ENCODE data around the gene KLK13. TPM values are rescaled to one million over a fixed set of nuclear protein-coding genes. Genes with fewer than 3 reads are reported as not detected.

Gene KLK13
- total and polyA plus RNA-seq, 7 experiments from 2014 or later, result not detected

DNA sequence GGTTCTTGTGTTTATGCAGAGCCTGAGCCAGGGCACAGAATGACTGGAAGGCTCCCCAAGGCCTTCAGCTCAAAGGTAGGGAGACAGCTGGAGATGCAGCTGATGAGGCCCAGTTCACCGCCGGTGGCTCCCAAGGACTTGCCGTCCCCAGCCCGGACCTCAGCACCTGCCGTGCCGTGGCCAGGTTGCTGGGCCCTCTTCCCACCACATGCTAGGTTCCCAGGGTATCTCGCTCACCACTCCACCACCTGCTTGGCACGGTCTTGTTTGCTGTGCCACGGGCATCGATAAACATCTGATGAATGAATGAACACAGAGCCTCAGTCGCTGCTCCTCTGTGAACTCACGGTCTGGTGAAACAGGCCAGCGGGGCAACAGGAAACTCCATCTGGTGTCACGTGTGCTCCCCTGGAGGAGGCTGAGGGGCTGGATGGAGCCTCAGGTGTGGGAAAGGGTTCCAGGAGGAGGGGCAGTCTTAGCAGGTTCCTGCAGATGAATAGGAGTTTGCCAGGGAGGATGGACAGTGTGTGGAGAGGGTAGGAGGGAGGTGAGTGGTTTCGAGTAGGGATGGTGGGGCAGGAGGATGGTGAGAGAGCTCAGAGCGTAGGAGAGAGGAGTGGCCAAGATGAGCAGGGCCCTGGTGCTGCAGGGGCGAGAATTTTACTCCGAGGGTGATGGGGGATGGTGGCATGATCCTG is 21.4 kb upstream of the KLK13 start:
- Histone ChIP-seq H3K4me3 (ENCODE audit: low read length) (no peak overlapping the region), H3K36me3 (ENCODE audit: control insufficient read depth in 2 of 3, insufficient read depth in 3 of 3, low read length in 3 of 3) (no peaks in the 10 kb centered on the region), H3K9me3 (ENCODE audit: control insufficient read depth in 2 of 3, low read length in 3 of 3) (no peaks in the 10 kb centered on the region), H3K4me1 (ENCODE audit: control insufficient read depth in 2 of 2, insufficient read depth in 2 of 2, low read length in 2 of 2) (no peaks in the 10 kb centered on the region), H3K27ac (ENCODE audit: low read depth, low read length) (no peak overlapping the region), H3K27me3 (ENCODE audit: control insufficient read depth in 2 of 2, insufficient read depth in 2 of 2, low read length in 2 of 2) (no peaks in the 10 kb centered on the region)
- H3K36me3 Mint-ChIP-seq, result peaks cover 0 to 8% (median 0%) of the 10 kb centered on the region in 5 donors
- ATAC-seq (no peak), DNase-seq (no peak)
- H3K9me3 Mint-ChIP-seq, result peaks cover 0 to 2% (median 0%) of the 10 kb centered on the region in 11 donors
- H3K27me3 Mint-ChIP-seq, result peaks cover 0 to 20% (median 12%) of the 10 kb centered on the region in 5 donors
- H3K4me1 Mint-ChIP-seq, result peaks cover 0 to 14% (median 0%) of the 10 kb centered on the region in 7 donors
- H3K27ac Mint-ChIP-seq, result no peak overlapping the region
- no peak overlapping the region for H3K4me3 Mint-ChIP-seq
- intact Hi-C loops (cut with micrococcal nuclease), result no loop called here
- CTCF ChIA-PET, result no interaction called here
- POLR2A ChIA-PET, result no interaction called here

DNA sequence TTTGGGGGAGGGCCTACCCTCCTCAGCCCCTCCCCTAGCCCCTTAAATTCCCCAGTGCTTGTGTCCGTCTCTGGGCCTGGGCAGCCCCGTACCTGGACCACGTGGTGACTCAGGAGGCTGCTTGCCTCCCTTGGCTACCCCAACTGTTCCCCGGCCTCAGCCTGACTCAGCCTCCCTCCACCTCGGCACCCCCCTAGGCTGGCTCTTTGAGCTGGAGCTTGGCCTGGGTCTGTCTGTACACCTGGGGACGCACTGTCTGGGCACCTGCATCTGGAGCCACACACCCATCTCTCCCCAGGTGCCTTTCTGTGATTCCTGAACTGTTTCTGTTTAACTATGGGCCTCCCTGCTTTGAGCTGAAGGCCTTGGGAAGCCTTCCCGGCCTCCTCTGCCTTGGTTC is 19.6 kb upstream of the KLK13 start:
- ATAC-seq (no peak), DNase-seq (no peak)
- Mint-ChIP-seq H3K36me3 (peaks cover 0 to 8% (median 0%) of the 10 kb centered on the region in 5 donors), H3K4me3 (no peak overlapping the region), H3K27ac (peak overlapping the region in 1 of 9 donors; percentile 84), H3K27me3 (peaks cover 0 to 20% (median 12%) of the 10 kb centered on the region in 5 donors), H3K4me1 (peaks cover 0 to 14% (median 0%) of the 10 kb centered on the region in 7 donors), H3K9me3 (peaks cover 0 to 2% (median 0%) of the 10 kb centered on the region in 11 donors)
- Histone ChIP-seq H3K4me3 (ENCODE audit: low read length) (no peak overlapping the region), H3K27me3 (ENCODE audit: control insufficient read depth in 2 of 2, insufficient read depth in 2 of 2, low read length in 2 of 2) (no peaks in the 10 kb centered on the region), H3K36me3 (ENCODE audit: control insufficient read depth in 2 of 3, insufficient read depth in 3 of 3, low read length in 3 of 3) (no peaks in the 10 kb centered on the region), H3K4me1 (ENCODE audit: control insufficient read depth in 2 of 2, insufficient read depth in 2 of 2, low read length in 2 of 2) (no peaks in the 10 kb centered on the region), H3K9me3 (ENCODE audit: control insufficient read depth in 2 of 3, low read length in 3 of 3) (no peaks in the 10 kb centered on the region), H3K27ac (ENCODE audit: low read depth, low read length) (no peak overlapping the region)
- intact Hi-C loops (cut with micrococcal nuclease), result no loop called here
- ChIA-PET POLR2A (no interaction called here), CTCF (no interaction called here)

DNA sequence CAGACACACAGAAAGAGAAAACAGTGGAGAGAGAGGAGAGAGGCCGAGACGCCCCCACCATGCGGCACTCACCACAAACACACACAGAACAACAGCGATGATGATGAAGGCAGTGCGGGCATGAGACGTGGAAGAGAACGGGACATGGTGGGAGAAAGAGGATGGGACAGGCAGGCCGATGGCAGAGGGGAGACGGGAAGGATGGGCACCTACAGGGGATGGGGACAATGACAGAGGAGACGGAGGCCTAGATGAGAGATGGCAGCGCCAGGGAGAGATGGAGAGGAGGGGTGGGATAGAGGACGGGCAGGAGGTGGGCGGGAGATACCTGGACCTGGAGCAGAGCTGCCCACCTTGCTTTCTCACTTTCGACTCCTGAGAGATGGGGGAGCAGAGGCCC is 18.9 kb upstream of the KLK13 start:
- Histone ChIP-seq H3K4me1 (ENCODE audit: control insufficient read depth in 2 of 2, insufficient read depth in 2 of 2, low read length in 2 of 2) (no peaks in the 10 kb centered on the region), H3K9me3 (ENCODE audit: control insufficient read depth in 2 of 3, low read length in 3 of 3) (no peaks in the 10 kb centered on the region), H3K4me3 (ENCODE audit: low read length) (no peak overlapping the region), H3K36me3 (ENCODE audit: control insufficient read depth in 2 of 3, insufficient read depth in 3 of 3, low read length in 3 of 3) (no peaks in the 10 kb centered on the region), H3K27me3 (ENCODE audit: control insufficient read depth in 2 of 2, insufficient read depth in 2 of 2, low read length in 2 of 2) (no peaks in the 10 kb centered on the region), H3K27ac (ENCODE audit: low read depth, low read length) (no peak overlapping the region)
- peaks cover 0 to 20% (median 12%) of the 10 kb centered on the region in 5 donors for H3K27me3 Mint-ChIP-seq
- no peak for DNase-seq
- ChIA-PET POLR2A (no interaction called here), CTCF (no interaction called here)
- no peak overlapping the region for H3K27ac Mint-ChIP-seq
- no peak for ATAC-seq
- H3K9me3 Mint-ChIP-seq, result peaks cover 0 to 2% (median 0%) of the 10 kb centered on the region in 11 donors
- peaks cover 0 to 4% (median 0%) of the 10 kb centered on the region in 5 donors for H3K36me3 Mint-ChIP-seq
- H3K4me1 Mint-ChIP-seq, result peaks cover 0 to 14% (median 0%) of the 10 kb centered on the region in 7 donors
- H3K4me3 Mint-ChIP-seq, result no peak overlapping the region
- intact Hi-C loops (cut with micrococcal nuclease), result no loop called here

DNA sequence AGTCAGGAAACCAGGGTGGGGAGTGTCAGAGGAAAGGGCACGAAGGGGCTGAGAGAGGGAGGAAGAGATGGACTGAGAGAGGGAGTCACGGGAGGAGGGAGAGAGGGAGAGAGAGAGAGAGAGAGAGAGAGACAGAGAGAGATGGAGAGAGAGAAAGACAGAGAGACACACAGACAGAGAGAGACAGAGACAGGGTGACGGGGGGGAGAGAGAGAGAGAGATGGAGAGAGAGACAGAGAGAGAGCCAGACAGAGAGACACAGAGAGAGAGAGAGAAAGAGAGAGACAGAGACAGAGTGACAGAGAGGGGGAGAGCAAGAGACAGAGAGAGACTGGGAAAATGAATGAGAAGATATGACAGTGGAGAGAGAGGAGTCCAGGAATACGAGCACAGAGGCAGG is 18.3 kb upstream of the KLK13 start:
- ChIA-PET POLR2A (no interaction called here), CTCF (no interaction called here)
- Histone ChIP-seq H3K9me3 (ENCODE audit: control insufficient read depth in 2 of 3, low read length in 3 of 3) (no peaks in the 10 kb centered on the region), H3K27me3 (ENCODE audit: control insufficient read depth in 2 of 2, insufficient read depth in 2 of 2, low read length in 2 of 2) (no peaks in the 10 kb centered on the region), H3K36me3 (ENCODE audit: control insufficient read depth in 2 of 3, insufficient read depth in 3 of 3, low read length in 3 of 3) (no peaks in the 10 kb centered on the region), H3K4me3 (ENCODE audit: low read length) (no peak overlapping the region), H3K4me1 (ENCODE audit: control insufficient read depth in 2 of 2, insufficient read depth in 2 of 2, low read length in 2 of 2) (no peaks in the 10 kb centered on the region), H3K27ac (ENCODE audit: low read depth, low read length) (no peak overlapping the region)
- Mint-ChIP-seq H3K4me3 (no peak overlapping the region), H3K27me3 (peaks cover 0 to 20% (median 12%) of the 10 kb centered on the region in 5 donors), H3K9me3 (peaks cover 0 to 2% (median 0%) of the 10 kb centered on the region in 11 donors), H3K27ac (no peak overlapping the region), H3K36me3 (peaks cover 0 to 7% (median 0%) of the 10 kb centered on the region in 5 donors), H3K4me1 (peaks cover 0 to 14% (median 0%) of the 10 kb centered on the region in 7 donors)
- ATAC-seq, result no peak
- no peak for DNase-seq
- intact Hi-C loops (cut with micrococcal nuclease), result no loop called here

- H3K9me3 Mint-ChIP-seq, result peaks cover 0 to 2% (median 0%) of the 10 kb centered on the region in 11 donors
- no peak for DNase-seq
- peaks cover 0 to 8% (median 0%) of the 10 kb centered on the region in 5 donors for H3K36me3 Mint-ChIP-seq
- H3K27ac Mint-ChIP-seq, result no peak within 1 kb of the TSS
- CTCF ChIA-PET, result no interaction called here
- no peak for ATAC-seq
- intact Hi-C loops (cut with micrococcal nuclease), result no loop called here
- H3K4me1 Mint-ChIP-seq, result peaks cover 0 to 14% (median 0%) of the 10 kb centered on the region in 7 donors
- POLR2A ChIA-PET, result no interaction called here
- Histone ChIP-seq H3K27ac (ENCODE audit: low read depth, low read length) (no peak within 1 kb of the TSS), H3K36me3 (ENCODE audit: control insufficient read depth in 2 of 3, insufficient read depth in 3 of 3, low read length in 3 of 3) (no peaks in the 10 kb centered on the region), H3K4me1 (ENCODE audit: control insufficient read depth in 2 of 2, insufficient read depth in 2 of 2, low read length in 2 of 2) (no peaks in the 10 kb centered on the region), H3K9me3 (ENCODE audit: control insufficient read depth in 2 of 3, low read length in 3 of 3) (no peaks in the 10 kb centered on the region), H3K27me3 (ENCODE audit: control insufficient read depth in 2 of 2, insufficient read depth in 2 of 2, low read length in 2 of 2) (no peaks in the 10 kb centered on the region), H3K4me3 (ENCODE audit: low read length) (no peak within 1 kb of the TSS)
- no peak within 1 kb of the TSS for H3K4me3 Mint-ChIP-seq
- H3K27me3 Mint-ChIP-seq, result peaks cover 0 to 20% (median 12%) of the 10 kb centered on the region in 5 donors
These were observed 17.7 kb upstream of the KLK13 start, which contains the start of gene KLK14 for GRCh38 chr19:51082611-51083010. Gene KLK14 (minus strand): TSS chr19:51082887. CDS start chr19:51082614, 273 bp downstream.

- H3K36me3 ChIP-seq (ENCODE audit: control insufficient read depth in 2 of 3, insufficient read depth in 3 of 3, low read length in 3 of 3), result no peaks in the 10 kb centered on the region
- intact Hi-C loops (cut with micrococcal nuclease), result no loop called here
- ATAC-seq (no peak), DNase-seq (no peak)
- peaks cover 0 to 2% (median 0%) of the 10 kb centered on the region in 11 donors for H3K9me3 Mint-ChIP-seq
- peaks cover 0 to 14% (median 0%) of the 10 kb centered on the region in 7 donors for H3K4me1 Mint-ChIP-seq
- H3K36me3 Mint-ChIP-seq, result peaks cover 0 to 8% (median 0%) of the 10 kb centered on the region in 5 donors
- ChIA-PET POLR2A (no interaction called here), CTCF (interaction anchor here (0.6 kb wide), 1 partner anchor 10 kb away, joined by 3 read pairs; no protein-coding TSS in a partner anchor)
- H3K27ac ChIP-seq (ENCODE audit: low read depth, low read length), result no peak overlapping the region
- H3K4me3 Mint-ChIP-seq, result no peak overlapping the region
- no peaks in the 10 kb centered on the region for H3K9me3 ChIP-seq (ENCODE audit: control insufficient read depth in 2 of 3, low read length in 3 of 3)
- H3K27me3 Mint-ChIP-seq, result peaks cover 0 to 21% (median 12%) of the 10 kb centered on the region in 5 donors
- H3K4me1 ChIP-seq (ENCODE audit: control insufficient read depth in 2 of 2, insufficient read depth in 2 of 2, low read length in 2 of 2), result no peaks in the 10 kb centered on the region
- H3K4me3 ChIP-seq (ENCODE audit: low read length), result no peak overlapping the region
- no peak overlapping the region for H3K27ac Mint-ChIP-seq
- H3K27me3 ChIP-seq (ENCODE audit: control insufficient read depth in 2 of 2, insufficient read depth in 2 of 2, low read length in 2 of 2), result no peaks in the 10 kb centered on the region
These were observed 16.6 kb upstream of the KLK13 start for GRCh38 chr19:51081476-51081875.

All from naive thymus-derived CD4-positive, alpha-beta T cell (primary cell).